ENCODE data around the gene DST. TPM values are rescaled to one million over a fixed set of nuclear protein-coding genes. Genes with fewer than 3 reads are reported as not detected.

The DST gene
- total RNA-seq, 1 experiment from 2014 or later: 132 TPM

DNA sequence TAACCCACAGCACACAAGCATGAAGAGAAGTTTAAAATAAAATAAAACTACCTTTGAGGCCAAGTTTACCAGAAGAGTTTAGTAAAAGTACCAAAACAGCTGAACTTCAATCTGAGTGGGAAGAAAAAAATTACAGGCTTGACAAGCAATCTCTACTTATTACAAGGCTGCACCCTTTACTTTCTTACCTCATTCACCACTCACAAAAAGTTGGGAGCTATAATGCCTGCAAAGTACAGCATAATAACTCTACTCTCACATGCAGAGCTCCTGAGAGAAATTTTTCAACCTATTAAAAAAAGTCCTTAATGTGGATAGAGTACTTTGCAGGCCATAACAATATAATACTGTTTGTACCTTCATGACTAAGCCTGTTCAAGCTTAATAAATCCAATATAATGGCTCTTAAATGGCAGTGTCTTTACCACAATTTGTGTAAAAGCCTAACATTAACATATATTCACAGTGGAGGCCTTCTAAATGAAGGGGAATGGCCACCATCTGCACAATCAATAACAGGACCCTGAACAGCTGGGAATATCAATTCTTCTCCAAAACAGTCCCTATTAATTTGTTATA is 103.1 kb downstream of the DST start (continued):
- TF ChIP-seq CREM (CRISPR knock-in tag; IDR thresholded peaks at IDR 0.05): no peak
- TF ChIP-seq PRRX2 (CRISPR knock-in tag; IDR thresholded peaks at IDR 0.05): no peak
- TF ChIP-seq JAZF1 (CRISPR knock-in tag; IDR thresholded peaks at IDR 0.05): no peak
- TF ChIP-seq TEAD4 (CRISPR knock-in tag; IDR thresholded peaks at IDR 0.05): no peak
- TF ChIP-seq ZNF671 (CRISPR knock-in tag; IDR thresholded peaks at IDR 0.05): no peak
- TF ChIP-seq, protein P1, sequence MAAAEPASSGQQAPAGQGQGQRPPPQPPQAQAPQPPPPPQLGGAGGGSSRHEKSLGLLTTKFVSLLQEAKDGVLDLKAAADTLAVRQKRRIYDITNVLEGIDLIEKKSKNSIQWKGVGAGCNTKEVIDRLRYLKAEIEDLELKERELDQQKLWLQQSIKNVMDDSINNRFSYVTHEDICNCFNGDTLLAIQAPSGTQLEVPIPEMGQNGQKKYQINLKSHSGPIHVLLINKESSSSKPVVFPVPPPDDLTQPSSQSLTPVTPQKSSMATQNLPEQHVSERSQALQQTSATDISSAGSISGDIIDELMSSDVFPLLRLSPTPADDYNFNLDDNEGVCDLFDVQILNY (CRISPR knock-in tag; IDR thresholded peaks at IDR 0.05): no peak
- no peak for TF ChIP-seq SP1 (CRISPR knock-in tag; conservative IDR thresholded peaks at IDR 0.05)
- no peak for TF ChIP-seq NFATC4 (CRISPR knock-in tag; IDR thresholded peaks at IDR 0.05)

DNA sequence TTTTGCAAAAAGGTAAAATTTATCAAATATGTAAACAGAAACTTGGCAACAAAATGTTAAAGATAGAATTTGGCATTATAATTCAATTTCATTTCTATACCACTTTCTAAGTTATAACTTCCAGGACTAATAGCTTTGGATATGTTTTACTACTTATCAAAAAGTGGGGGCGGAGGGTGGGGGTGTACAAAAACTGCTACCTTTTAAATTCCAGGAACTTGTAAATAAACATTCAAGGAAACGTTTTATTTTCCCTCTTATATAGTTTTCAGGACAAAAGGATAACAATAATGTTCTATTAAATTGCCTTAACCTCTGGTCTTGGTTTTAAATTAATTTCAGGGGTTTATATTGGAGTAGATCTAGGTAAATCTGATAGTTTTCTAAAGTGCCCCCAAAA is 103.8 kb downstream of the DST start:
- CTCF ChIA-PET: interaction anchor here (1.2 kb wide), 1 partner anchor 54 kb away, joined by 3 read pairs; no protein-coding TSS in a partner anchor
- no peak for TF ChIP-seq CREB1 (CRISPR knock-in tag; IDR thresholded peaks at IDR 0.05)
- TF ChIP-seq FOXJ3 (CRISPR knock-in tag; IDR thresholded peaks at IDR 0.05; ENCODE audit: borderline replicate concordance): no peak
- no peak for TF ChIP-seq JUN (CRISPR knock-in tag; IDR thresholded peaks at IDR 0.05)
- TF ChIP-seq, protein P2, sequence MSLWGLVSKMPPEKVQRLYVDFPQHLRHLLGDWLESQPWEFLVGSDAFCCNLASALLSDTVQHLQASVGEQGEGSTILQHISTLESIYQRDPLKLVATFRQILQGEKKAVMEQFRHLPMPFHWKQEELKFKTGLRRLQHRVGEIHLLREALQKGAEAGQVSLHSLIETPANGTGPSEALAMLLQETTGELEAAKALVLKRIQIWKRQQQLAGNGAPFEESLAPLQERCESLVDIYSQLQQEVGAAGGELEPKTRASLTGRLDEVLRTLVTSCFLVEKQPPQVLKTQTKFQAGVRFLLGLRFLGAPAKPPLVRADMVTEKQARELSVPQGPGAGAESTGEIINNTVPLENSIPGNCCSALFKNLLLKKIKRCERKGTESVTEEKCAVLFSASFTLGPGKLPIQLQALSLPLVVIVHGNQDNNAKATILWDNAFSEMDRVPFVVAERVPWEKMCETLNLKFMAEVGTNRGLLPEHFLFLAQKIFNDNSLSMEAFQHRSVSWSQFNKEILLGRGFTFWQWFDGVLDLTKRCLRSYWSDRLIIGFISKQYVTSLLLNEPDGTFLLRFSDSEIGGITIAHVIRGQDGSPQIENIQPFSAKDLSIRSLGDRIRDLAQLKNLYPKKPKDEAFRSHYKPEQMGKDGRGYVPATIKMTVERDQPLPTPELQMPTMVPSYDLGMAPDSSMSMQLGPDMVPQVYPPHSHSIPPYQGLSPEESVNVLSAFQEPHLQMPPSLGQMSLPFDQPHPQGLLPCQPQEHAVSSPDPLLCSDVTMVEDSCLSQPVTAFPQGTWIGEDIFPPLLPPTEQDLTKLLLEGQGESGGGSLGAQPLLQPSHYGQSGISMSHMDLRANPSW (CRISPR knock-in tag; conservative IDR thresholded peaks at IDR 0.05; ENCODE audit: low read depth): no peak
- no peak for TF ChIP-seq ZNF232 (CRISPR knock-in tag; IDR thresholded peaks at IDR 0.05)
- TF ChIP-seq CBFB (CRISPR knock-in tag; IDR thresholded peaks at IDR 0.05; ENCODE audit: low read depth): no peak
- TF ChIP-seq, protein P3, sequence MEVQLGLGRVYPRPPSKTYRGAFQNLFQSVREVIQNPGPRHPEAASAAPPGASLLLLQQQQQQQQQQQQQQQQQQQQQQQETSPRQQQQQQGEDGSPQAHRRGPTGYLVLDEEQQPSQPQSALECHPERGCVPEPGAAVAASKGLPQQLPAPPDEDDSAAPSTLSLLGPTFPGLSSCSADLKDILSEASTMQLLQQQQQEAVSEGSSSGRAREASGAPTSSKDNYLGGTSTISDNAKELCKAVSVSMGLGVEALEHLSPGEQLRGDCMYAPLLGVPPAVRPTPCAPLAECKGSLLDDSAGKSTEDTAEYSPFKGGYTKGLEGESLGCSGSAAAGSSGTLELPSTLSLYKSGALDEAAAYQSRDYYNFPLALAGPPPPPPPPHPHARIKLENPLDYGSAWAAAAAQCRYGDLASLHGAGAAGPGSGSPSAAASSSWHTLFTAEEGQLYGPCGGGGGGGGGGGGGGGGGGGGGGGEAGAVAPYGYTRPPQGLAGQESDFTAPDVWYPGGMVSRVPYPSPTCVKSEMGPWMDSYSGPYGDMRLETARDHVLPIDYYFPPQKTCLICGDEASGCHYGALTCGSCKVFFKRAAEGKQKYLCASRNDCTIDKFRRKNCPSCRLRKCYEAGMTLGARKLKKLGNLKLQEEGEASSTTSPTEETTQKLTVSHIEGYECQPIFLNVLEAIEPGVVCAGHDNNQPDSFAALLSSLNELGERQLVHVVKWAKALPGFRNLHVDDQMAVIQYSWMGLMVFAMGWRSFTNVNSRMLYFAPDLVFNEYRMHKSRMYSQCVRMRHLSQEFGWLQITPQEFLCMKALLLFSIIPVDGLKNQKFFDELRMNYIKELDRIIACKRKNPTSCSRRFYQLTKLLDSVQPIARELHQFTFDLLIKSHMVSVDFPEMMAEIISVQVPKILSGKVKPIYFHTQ (CRISPR knock-in tag; IDR thresholded peaks at IDR 0.05): no peak
- no peak for TF ChIP-seq KAT7 (CRISPR knock-in tag; IDR thresholded peaks at IDR 0.05; ENCODE audit: borderline replicate concordance)
- TF ChIP-seq, protein P4, sequence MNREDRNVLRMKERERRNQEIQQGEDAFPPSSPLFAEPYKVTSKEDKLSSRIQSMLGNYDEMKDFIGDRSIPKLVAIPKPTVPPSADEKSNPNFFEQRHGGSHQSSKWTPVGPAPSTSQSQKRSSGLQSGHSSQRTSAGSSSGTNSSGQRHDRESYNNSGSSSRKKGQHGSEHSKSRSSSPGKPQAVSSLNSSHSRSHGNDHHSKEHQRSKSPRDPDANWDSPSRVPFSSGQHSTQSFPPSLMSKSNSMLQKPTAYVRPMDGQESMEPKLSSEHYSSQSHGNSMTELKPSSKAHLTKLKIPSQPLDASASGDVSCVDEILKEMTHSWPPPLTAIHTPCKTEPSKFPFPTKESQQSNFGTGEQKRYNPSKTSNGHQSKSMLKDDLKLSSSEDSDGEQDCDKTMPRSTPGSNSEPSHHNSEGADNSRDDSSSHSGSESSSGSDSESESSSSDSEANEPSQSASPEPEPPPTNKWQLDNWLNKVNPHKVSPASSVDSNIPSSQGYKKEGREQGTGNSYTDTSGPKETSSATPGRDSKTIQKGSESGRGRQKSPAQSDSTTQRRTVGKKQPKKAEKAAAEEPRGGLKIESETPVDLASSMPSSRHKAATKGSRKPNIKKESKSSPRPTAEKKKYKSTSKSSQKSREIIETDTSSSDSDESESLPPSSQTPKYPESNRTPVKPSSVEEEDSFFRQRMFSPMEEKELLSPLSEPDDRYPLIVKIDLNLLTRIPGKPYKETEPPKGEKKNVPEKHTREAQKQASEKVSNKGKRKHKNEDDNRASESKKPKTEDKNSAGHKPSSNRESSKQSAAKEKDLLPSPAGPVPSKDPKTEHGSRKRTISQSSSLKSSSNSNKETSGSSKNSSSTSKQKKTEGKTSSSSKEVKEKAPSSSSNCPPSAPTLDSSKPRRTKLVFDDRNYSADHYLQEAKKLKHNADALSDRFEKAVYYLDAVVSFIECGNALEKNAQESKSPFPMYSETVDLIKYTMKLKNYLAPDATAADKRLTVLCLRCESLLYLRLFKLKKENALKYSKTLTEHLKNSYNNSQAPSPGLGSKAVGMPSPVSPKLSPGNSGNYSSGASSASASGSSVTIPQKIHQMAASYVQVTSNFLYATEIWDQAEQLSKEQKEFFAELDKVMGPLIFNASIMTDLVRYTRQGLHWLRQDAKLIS (CRISPR knock-in tag; IDR thresholded peaks at IDR 0.05; ENCODE audit: borderline replicate concordance): no peak
- TF ChIP-seq FOXK1 (CRISPR knock-in tag; IDR thresholded peaks at IDR 0.05): no peak
- no peak for TF ChIP-seq RELA (CRISPR knock-in tag; IDR thresholded peaks at IDR 0.05; ENCODE audit: borderline replicate concordance)
- no peak for TF ChIP-seq CREM (CRISPR knock-in tag; IDR thresholded peaks at IDR 0.05)
- TF ChIP-seq TEAD4 (CRISPR knock-in tag; IDR thresholded peaks at IDR 0.05): no peak
- no peak for TF ChIP-seq TP53 (CRISPR knock-in tag; IDR thresholded peaks at IDR 0.05)
- no peak overlapping the region for H3K27ac Mint-ChIP-seq
- no peaks in the 10 kb centered on the region; the same call in 1 of the 2 replicates for H3K36me3 Mint-ChIP-seq
- H3K4me3 Mint-ChIP-seq: no peak overlapping the region
- DNase-seq (ENCODE audit: low spot score): no peak
- POLR2A ChIA-PET: no interaction called here
- H3K27me3 Mint-ChIP-seq (ENCODE audit: low read depth): no peaks in the 10 kb centered on the region
- no peak for ATAC-seq
- peaks cover 31% of the 10 kb centered on the region for H3K4me1 Mint-ChIP-seq
- H3K9me3 Mint-ChIP-seq: no peaks in the 10 kb centered on the region

Data from WTC11 (cell line).